HG03521 (cell line): ENCODE data around the gene NME7.
"Not testable (repeated sequence)": the region's sequence is repeated elsewhere in the genome, so short reads cannot be mapped to it uniquely, and the experiment has no call there.

ENCODE experiments used
- ATAC-seq: cut with Tn5 transposase; IDR thresholded peaks from one replicate; pipeline ENCODE4 v1.9.1; 2021; ENCODE audit warnings: mild to moderate bottlenecking, moderate library complexity; ENCODE audit not compliant: unreplicated experiment

NME7 gene

GRCh38 chr1:169236143-169236542 is 131.5 kb downstream of the NME7 start:
- no peak for ATAC-seq

- no peak for ATAC-seq
Observed at GRCh38 chr1:169235568-169235967, 132.0 kb downstream of the NME7 start.

- ATAC-seq = no peak
Observed at GRCh38 chr1:169234780-169235179, 132.8 kb downstream of the NME7 start.

- no peak for ATAC-seq
Observed at GRCh38 chr1:169217636-169218035, 150.0 kb downstream of the NME7 start.

GRCh38 chr1:169214598-169214997 is 153.0 kb downstream of the NME7 start:
- no peak for ATAC-seq

GRCh38 chr1:169212088-169212487 is 155.5 kb downstream of the NME7 start:
- ATAC-seq = no peak

- no peak for ATAC-seq
Observed at GRCh38 chr1:169207797-169208520, 159.6 kb downstream of the NME7 start.

GRCh38 chr1:169204157-169204556 is 163.4 kb downstream of the NME7 start:
- ATAC-seq = no peak

- no peak for ATAC-seq
Observed at GRCh38 chr1:169202791-169203665, 164.6 kb downstream of the NME7 start.

- ATAC-seq = no peak
Observed at GRCh38 chr1:169201084-169201619, 166.4 kb downstream of the NME7 start.

- ATAC-seq = no peak
Observed at GRCh38 chr1:169200319-169200718, 167.3 kb downstream of the NME7 start.

GRCh38 chr1:169196581-169196980 is 171.0 kb downstream of the NME7 start:
- no peak for ATAC-seq

- no peak for ATAC-seq
Observed at GRCh38 chr1:169196161-169196560, 171.4 kb downstream of the NME7 start.

GRCh38 chr1:169193191-169193850 is 174.3 kb downstream of the NME7 start:
- no peak for ATAC-seq

- ATAC-seq = no peak
Observed at GRCh38 chr1:169186106-169186505, 181.5 kb downstream of the NME7 start.

- no peak for ATAC-seq
Observed at GRCh38 chr1:169184812-169185211, 182.8 kb downstream of the NME7 start.

GRCh38 chr1:169180174-169180573 is 187.4 kb downstream of the NME7 start:
- no peak for ATAC-seq

GRCh38 chr1:169179431-169179830 is 188.2 kb downstream of the NME7 start:
- ATAC-seq = not testable (repeated sequence)

- no peak for ATAC-seq
Observed at GRCh38 chr1:169175461-169175860, 192.1 kb downstream of the NME7 start.

- ATAC-seq = peak; percentile 52
Observed at GRCh38 chr1:169163059-169163458, 204.5 kb downstream of the NME7 start.

- peak; percentile 71 for ATAC-seq
Observed at GRCh38 chr1:169161496-169162194, 206.0 kb downstream of the NME7 start.
